ENCODE results near the gene CD226.
"Not testable (repeated sequence)": the region's sequence is repeated elsewhere in the genome, so short reads cannot be mapped to it uniquely, and the experiment has no call there.

Gene CD226

GRCh38 chr18:69872661-69873060 is 75.0 kb downstream of the CD226 start:
- DNase-seq (ENCODE audit: low read depth) = no peak

DNA sequence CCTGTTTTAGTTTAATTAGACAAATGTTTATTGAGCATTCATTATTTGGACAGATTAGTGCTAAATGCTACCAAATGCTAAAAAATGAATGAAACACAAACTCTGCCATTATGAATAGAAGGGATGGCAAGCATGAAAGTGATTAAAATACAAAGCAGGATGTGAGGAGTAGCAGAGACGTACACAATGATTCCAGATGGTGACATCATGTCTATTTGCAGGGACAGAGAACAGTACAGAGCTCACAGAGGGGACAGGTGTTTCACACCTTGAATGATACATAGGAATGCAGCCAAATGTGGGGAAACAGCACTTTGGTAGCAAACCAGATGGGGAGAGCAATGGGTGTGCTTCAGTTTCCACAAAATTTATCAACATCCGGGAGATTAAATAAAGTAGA is 76.3 kb downstream of the CD226 start:
- DNase-seq (ENCODE audit: low read depth) = no peak

- DNase-seq (ENCODE audit: low read depth) = no peak
Measured at GRCh38 chr18:69870736-69871135, 76.9 kb downstream of the CD226 start.

DNA sequence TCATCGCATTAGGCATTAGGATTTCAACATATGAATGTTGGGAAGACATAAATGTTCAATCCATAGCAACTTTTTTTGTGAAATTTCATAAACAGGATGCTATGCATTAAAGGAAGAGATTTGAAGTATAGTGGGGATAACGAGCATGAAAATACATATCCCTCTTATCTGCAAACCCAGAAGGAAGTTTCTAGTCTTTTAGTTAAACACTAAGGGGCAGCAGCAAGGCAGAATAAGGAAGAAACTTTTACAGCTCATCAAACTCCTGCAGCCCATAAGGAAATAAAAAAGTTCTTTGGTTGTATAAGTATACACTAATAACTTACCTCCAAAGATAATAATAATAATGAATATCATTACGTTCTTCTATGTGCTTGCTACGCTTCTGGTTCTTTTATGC is 81.5 kb downstream of the CD226 start:
- no peak for DNase-seq (ENCODE audit: low read depth)

GRCh38 chr18:69865776-69866175 is 81.9 kb downstream of the CD226 start:
- peak; percentile 41 for DNase-seq (ENCODE audit: low read depth)

DNA sequence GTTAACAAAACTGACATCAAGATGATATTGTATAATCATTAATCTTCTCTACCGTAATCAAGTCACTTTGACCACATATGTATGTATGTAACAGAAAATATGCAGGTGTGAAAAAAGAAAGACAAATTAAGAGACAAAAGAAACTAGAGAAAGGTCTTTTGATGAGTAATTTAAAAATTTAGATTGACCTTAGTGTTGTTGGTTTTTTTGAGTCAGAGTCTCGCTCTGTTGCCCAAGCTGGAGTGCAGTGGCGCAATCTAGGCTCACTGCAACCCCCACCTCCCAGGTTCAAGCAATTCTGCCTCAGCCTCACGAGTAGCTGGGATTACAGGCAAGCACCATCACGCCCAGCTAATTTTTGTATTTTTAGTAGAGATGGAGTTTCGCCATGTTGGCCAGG is 82.9 kb downstream of the CD226 start:
- DNase-seq (ENCODE audit: low read depth) = not testable (repeated sequence)

- no peak for DNase-seq (ENCODE audit: low read depth)
Measured at GRCh38 chr18:69858897-69859296, 88.8 kb downstream of the CD226 start.

GRCh38 chr18:69854455-69854854 is 93.2 kb downstream of the CD226 start:
- DNase-seq (ENCODE audit: low read depth) = no peak

DNA sequence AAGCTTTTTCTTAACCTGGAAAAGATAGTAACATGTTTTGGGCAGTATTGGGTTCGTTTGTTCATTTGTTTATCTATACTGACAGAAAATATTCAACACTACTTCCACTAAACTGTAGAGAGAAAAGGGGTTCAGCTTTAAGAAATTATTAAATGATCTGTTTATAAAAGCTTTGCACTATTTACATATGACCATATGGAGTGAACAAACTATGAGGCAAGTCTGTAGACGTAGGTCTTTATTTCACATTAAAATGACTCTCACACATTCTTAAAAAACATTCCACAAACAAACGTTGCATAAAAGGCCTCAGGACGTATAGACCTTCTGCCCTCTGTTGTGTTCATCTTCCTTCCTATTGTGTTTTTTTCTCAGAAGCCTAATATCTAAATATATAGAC is 94.6 kb downstream of the CD226 start:
- DNase-seq (ENCODE audit: low read depth) = no peak

GRCh38 chr18:69845593-69846506 is 101.8 kb downstream of the CD226 start:
- DNase-seq (ENCODE audit: low read depth) = no peak

- DNase-seq (ENCODE audit: low read depth) = no peak
Measured at GRCh38 chr18:69844656-69845055, 103.0 kb downstream of the CD226 start.

DNA sequence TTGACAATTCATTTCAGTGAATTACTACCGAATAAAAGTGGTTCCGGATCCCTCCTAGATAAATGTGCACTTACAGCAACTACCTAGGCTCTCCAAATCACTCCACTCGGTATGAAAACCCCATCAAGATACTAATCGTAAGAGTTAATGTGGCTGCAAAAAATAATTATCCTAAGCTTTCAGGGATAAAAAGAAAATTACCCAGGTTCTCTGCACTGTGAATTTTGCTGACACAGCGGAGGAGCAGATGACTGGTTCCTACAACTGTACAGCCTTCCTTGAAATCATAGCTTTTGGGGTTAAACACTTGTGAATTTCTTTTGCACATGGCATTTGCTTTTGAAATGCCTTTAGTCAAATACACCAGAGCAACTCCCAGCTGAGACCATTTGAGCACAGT is 104.7 kb downstream of the CD226 start:
- no peak for DNase-seq (ENCODE audit: low read depth)

DNA sequence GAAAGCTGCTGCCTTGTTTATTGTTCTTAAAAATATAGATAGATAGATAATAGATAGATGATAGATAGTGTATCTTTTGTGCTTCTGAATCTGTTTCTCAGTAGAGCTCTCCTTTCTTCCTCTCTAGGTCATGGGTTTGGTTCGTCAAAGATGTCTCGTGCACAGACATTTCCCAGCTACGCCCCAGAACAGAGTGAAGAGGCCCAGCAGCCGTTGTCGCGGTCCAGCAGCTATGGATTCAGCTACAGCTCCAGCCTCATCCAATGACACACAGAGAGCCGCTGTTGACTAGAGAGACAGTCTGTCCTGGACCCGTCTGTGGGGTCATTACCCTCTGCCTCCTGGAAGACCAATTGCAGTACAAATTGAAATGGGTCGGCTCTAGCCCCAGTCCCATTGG is 106.6 kb downstream of the CD226 start:
- DNase-seq (ENCODE audit: low read depth) = no peak

- no peak for DNase-seq (ENCODE audit: low read depth)
Measured at GRCh38 chr18:69840445-69840844, 107.2 kb downstream of the CD226 start.

DNA sequence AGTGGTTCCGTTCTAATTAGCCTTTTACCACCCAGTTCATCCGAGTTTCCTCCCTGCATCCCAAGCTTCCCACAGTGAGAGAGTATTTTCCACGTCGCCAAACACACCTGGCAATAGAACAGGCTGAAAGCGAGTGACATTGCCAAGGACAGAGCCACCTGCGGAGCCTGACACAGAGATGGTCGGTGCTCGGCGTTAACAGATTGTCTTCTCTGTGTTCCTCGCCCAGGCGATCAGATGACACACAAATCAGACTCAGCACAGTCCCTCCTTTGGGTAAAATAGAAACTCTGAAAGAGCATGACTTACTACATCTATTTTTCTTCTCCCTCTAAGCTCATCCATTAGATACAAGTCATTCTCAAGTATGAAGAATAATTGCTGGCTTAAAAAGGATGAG is 107.7 kb downstream of the CD226 start:
- no peak for DNase-seq (ENCODE audit: low read depth)

DNA sequence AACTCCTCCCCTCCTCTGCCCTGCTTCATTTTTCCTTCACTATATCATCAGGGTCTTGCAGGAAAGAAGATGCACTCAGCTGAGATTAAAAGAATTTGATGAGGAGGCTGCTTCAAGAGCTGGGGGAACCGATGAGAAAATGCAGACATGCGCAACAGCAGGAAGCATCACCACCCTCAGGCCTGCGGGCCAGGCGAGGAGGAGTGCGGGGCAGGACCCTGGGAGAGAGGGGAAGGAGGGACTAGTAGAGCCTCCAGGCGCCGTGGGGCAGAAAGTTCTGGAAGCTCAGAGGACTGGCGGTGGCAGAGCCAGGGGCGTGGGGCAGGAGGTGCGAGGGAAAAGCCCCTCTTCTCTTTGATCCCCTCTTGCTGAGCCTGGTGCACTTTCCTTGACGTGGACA is 108.2 kb downstream of the CD226 start:
- no peak for DNase-seq (ENCODE audit: low read depth)

- DNase-seq (ENCODE audit: low read depth) = no peak
Measured at GRCh38 chr18:69838620-69839411, 108.9 kb downstream of the CD226 start.

DNA sequence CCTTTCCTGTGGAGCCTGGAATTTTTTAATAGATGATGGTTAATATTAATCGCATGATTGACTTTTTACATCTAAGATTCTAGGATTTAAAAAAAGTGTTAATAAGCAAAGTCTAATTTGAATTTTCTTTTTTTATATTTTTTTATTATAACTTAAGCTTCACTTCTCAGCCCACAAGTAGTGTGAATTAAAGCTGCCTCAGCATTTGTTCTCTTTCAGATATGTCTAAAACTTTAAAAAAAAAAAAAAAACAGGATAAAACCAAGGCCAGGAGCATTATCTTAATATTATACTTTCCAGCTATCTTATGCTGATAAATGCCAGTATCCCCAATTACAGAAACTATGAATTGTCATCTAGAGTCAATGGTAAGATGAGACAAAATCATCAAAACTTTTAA is 109.7 kb downstream of the CD226 start:
- no peak for DNase-seq (ENCODE audit: low read depth)

- DNase-seq (ENCODE audit: low read depth) = not testable (repeated sequence)
Measured at GRCh38 chr18:69834980-69835379, 112.7 kb downstream of the CD226 start.

- no peak for DNase-seq (ENCODE audit: low read depth)
Measured at GRCh38 chr18:69830189-69830588, 117.5 kb downstream of the CD226 start.

DNA sequence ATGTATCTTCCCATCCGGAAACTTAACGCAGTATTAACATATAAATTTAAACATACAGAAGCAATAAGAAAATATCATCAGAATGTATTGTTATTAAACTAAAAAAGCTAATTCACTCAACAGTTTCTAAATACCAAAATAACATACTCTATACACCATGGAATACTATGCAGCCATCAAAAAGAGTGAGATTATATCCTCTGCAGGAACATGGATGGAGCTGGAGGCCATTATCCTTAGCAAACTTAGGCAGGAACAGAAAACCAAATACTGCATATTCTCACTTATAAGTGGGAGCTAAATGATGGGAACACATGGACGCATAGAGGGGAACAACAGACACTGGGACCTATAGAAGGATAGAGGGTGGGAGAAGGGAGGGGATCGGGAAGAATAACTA is 127.1 kb downstream of the CD226 start:
- no peak for DNase-seq (ENCODE audit: low read depth)

DNA sequence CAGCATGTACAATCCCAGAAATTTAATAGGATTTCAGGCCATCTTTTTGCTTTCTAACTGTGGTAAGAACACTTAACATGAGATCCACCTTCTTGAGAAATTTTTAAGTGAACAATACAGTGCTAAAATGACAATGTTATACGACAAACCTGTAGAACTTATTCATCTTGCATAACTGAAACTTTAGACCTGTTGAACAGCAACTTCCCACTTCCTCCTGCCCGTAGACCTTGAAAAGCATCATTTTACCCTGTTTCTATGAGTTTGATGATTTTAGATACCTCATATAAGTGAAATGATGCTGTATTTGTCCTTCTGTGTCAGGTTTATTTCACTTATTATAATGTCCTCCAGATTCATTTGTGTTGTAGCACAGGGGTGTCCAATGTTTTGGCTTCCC is 128.2 kb downstream of the CD226 start:
- DNase-seq (ENCODE audit: low read depth) = no peak

- DNase-seq (ENCODE audit: low read depth) = peak; percentile 86
Measured at GRCh38 chr18:69817335-69817940, 130.2 kb downstream of the CD226 start.

All from GM04504 (cell line).